HUDEP-2 (cell line): ENCODE results near the gene BABAM2.
"Not testable (repeated sequence)": the region's sequence is repeated elsewhere in the genome, so short reads cannot be mapped to it uniquely, and the experiment has no call there.

ENCODE experiments used
- DNase-seq, 76 experiments: peaks; one replicate each; lab custom pipeline; 2025; ENCODE audit not compliant: unreplicated experiment in 76 of 76; lab: John Stamatoyannopoulos, UW

The BABAM2 gene

GRCh38 chr2:28098501-28099225 lies 208.1 kb downstream of the BABAM2 start:
- DNase-seq: no peak

- no peak for DNase-seq
Observed at GRCh38 chr2:28101123-28101522, 210.6 kb downstream of the BABAM2 start.

- DNase-seq: no peak
Observed at GRCh38 chr2:28101892-28102291, 211.4 kb downstream of the BABAM2 start.

- DNase-seq: no peak
Observed at GRCh38 chr2:28102455-28102874, 211.9 kb downstream of the BABAM2 start.

- DNase-seq: no peak
Observed at GRCh38 chr2:28103611-28104010, 213.1 kb downstream of the BABAM2 start.

GRCh38 chr2:28108143-28108542 lies 217.6 kb downstream of the BABAM2 start:
- DNase-seq: no peak

GRCh38 chr2:28113771-28114170 lies 223.2 kb downstream of the BABAM2 start:
- DNase-seq: not testable (repeated sequence)

GRCh38 chr2:28117104-28117596 lies 226.6 kb downstream of the BABAM2 start:
- no peak for DNase-seq

GRCh38 chr2:28119631-28120030 lies 229.1 kb downstream of the BABAM2 start:
- no peak for DNase-seq

GRCh38 chr2:28128281-28128950 lies 237.9 kb downstream of the BABAM2 start:
- no peak for DNase-seq

- DNase-seq: no peak
Observed at GRCh38 chr2:28129955-28130695, 239.6 kb downstream of the BABAM2 start.

- no peak for DNase-seq
Observed at GRCh38 chr2:28133778-28134177, 243.2 kb downstream of the BABAM2 start.

GRCh38 chr2:28134262-28134812 lies 243.8 kb downstream of the BABAM2 start:
- DNase-seq: no peak

GRCh38 chr2:28134857-28135256 lies 244.3 kb downstream of the BABAM2 start:
- peak in 1 of 76 experiments; percentile 0 for DNase-seq

- no peak for DNase-seq
Observed at GRCh38 chr2:28135324-28135723, 244.8 kb downstream of the BABAM2 start.

- DNase-seq: no peak
Observed at GRCh38 chr2:28135799-28136198, 245.3 kb downstream of the BABAM2 start.

GRCh38 chr2:28136556-28136955 lies 246.0 kb downstream of the BABAM2 start:
- DNase-seq: no peak

GRCh38 chr2:28137221-28137620 lies 246.7 kb downstream of the BABAM2 start:
- no peak for DNase-seq

GRCh38 chr2:28142386-28142785 lies 251.9 kb downstream of the BABAM2 start:
- DNase-seq: no peak

- DNase-seq: no peak
Observed at GRCh38 chr2:28148000-28148399, 257.5 kb downstream of the BABAM2 start.

- DNase-seq: no peak
Observed at GRCh38 chr2:28148566-28148965, 258.0 kb downstream of the BABAM2 start.
